ENCODE data around the gene FABP7.

DNA sequence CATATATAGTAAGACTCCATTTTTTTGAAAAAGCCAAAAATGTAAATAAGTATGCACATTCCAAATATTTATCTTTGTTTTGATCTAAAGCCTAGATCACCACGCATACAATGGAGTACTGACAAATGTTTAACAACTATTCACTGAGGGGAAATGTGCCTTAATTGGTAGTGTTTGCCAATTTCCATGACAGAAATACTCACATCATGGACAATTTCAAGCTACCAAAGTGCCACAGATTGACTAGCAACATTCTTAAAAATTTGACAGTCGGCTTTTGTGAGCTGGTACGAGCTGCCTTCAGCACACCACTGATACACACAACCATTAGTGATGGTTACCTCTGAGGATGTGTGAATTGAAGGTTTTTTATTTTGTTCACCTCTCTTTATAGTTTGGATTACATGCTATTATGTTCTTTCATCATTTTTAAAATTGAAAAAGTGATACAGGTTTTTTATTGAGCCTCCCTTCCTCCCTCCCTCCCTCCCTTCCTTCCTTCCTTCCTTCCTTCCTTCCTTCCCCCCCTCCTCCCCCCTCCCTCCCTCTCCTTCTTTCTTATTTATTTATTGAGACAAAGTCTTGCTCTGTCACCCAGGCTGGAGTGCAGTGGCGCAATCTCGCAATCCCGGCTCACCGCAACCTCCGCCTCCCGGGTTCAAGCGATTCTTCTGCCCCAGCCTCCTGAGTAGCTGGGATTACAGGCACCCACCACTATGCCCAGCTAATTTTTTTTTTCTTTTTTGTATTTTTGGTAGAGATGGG lies 28.8 kb downstream of the FABP7 start:
- TF ChIP-seq SUZ12 (IDR thresholded peaks at IDR 0.05; ENCODE audit: extremely low read depth, insufficient read depth, insufficient read length) (no peak), YY1 (IDR thresholded peaks at IDR 0.05; ENCODE audit: insufficient read depth, insufficient read length) (no peak)

Measured in NT2/D1 (cell line).